GM23248 (cell line): Measurements from ENCODE around the gene TEX51. TPM values are rescaled to one million over a fixed set of nuclear protein-coding genes. Genes with fewer than 3 reads are reported as not detected.

Source experiments
- DNase-seq: peaks from one replicate; pipeline ENCODE4 v3.0.0-alpha.2; 2015
- H2AFZ ChIP-seq: fragments of 200-600 bp; sonication (generic); 2 replicates; pipeline ENCODE4 v1.6.1; 2016; ENCODE audit warnings: antibody characterized with exemption
- H3F3A ChIP-seq: fragments of 200-600 bp; sonication (generic); 2 replicates; pipeline ENCODE4 v1.6.1; 2016; ENCODE audit warnings: mild to moderate bottlenecking, antibody characterized with exemption, mixed run types; ENCODE audit not compliant: insufficient read depth
- H3K27ac ChIP-seq: fragments of 200-600 bp; sonication (generic); 2 replicates; pipeline ENCODE4 v1.5.1; 2016; ENCODE audit warnings: mild to moderate bottlenecking
- H3K27me3 ChIP-seq: fragments of 200-600 bp; sonication (generic); replicated peaks from 2 replicates; pipeline ENCODE4 v1.6.1; 2016; ENCODE audit warnings: mild to moderate bottlenecking; ENCODE audit not compliant: insufficient read depth
- H3K36me3 ChIP-seq: fragments of 200-600 bp; sonication (generic); 2 replicates; pipeline ENCODE4 v1.6.1; 2016; ENCODE audit warnings: low read depth, mild to moderate bottlenecking
- H3K4me1 ChIP-seq: fragments of 200-600 bp; sonication (generic); 2 replicates; pipeline ENCODE4 v1.6.1; 2016; ENCODE audit warnings: mild to moderate bottlenecking; ENCODE audit not compliant: insufficient read depth
- H3K4me2 ChIP-seq: fragments of 200-600 bp; sonication (generic); one replicate; pipeline ENCODE4 v1.6.1; 2016; ENCODE audit warnings: mild to moderate bottlenecking; ENCODE audit not compliant: unreplicated experiment
- H3K4me3 ChIP-seq: fragments of 200-600 bp; sonication (generic); 2 replicates; pipeline ENCODE4 v1.5.1; 2016; ENCODE audit warnings: mild to moderate bottlenecking
- H3K79me2 ChIP-seq: fragments of 200-600 bp; sonication (generic); 2 replicates; pipeline ENCODE4 v1.6.1; 2016; ENCODE audit warnings: mild to moderate bottlenecking; ENCODE audit not compliant: insufficient read depth
- H3K9ac ChIP-seq: fragments of 200-600 bp; sonication (generic); 2 replicates; pipeline ENCODE4 v1.6.1; 2016; ENCODE audit warnings: mild to moderate bottlenecking
- H3K9me2 ChIP-seq: fragments of 200-600 bp; sonication (generic); 2 replicates; pipeline ENCODE4 v1.6.1; 2016; ENCODE audit warnings: mixed run types, mild to moderate bottlenecking, moderate library complexity; ENCODE audit not compliant: insufficient read depth
- H3K9me3 ChIP-seq: fragments of 200-600 bp; sonication (generic); one replicate; pipeline ENCODE4 v1.6.1; 2017; ENCODE audit warnings: low read depth
- H4K20me1 ChIP-seq: fragments of 200-600 bp; sonication (generic); 2 replicates; pipeline ENCODE4 v1.6.0; 2016; ENCODE audit not compliant: insufficient read depth
- EZH2 ChIP-seq: fragments of 200-600 bp; sonication (generic); IDR thresholded peaks from 2 replicates; pipeline ENCODE4 v1.6.1; 2018; ENCODE audit warnings: antibody characterized with exemption, mild to moderate bottlenecking; ENCODE audit not compliant: insufficient read depth, poor library complexity, severe bottlenecking
- EZH2phosphoT487 ChIP-seq: fragments of 200-600 bp; sonication (generic); IDR thresholded peaks from 2 replicates; pipeline ENCODE4 v1.6.1; 2018; ENCODE audit warnings: antibody characterized with exemption, moderate library complexity, mild to moderate bottlenecking, low read depth; ENCODE audit not compliant: insufficient read depth
- WGBS, 2 experiments: methylation state at CpG; one replicate each; pipeline ENCODE4 v1.1.6; 2015 to 2017; ENCODE audit warnings: low lambda C conversion rate in 2 of 2, low coverage in 1 of 2; ENCODE audit errors: missing lambda C conversion rate in 2 of 2; 5-methylcytosine and 5-hydroxymethylcytosine counted together
- in situ Hi-C: fragments of 300-500 bp; cut with MboI; formaldehyde crosslinking; loops from 2 replicates; pipeline ENCODE4 v1.15.0; 2020
- polyA plus RNA-seq: library from polyadenylated mRNA; unstranded; fragments of >200 nt; fragmentation: Nextera tagmentation; extraction: Ambion mirVana; gene quantifications from 2 replicates; pipeline ENCODE4 v1.2.1, GENCODE V29; 2016
- total RNA-seq: library from RNA; depleted of rRNA; stranded (reverse); fragments of >200 nt; shearing (Covaris generic); gene quantifications from 2 replicates; pipeline ENCODE4 v1.2.3, GENCODE V29; 2014

Gene TEX51
- total and polyA plus RNA-seq, 2 experiments from 2014 or later: not detected

- no peak overlapping the region for H3K27ac ChIP-seq
- in situ Hi-C loops: no loop called here
- H3F3A ChIP-seq: no peaks in the 10 kb centered on the region
- no peaks in the 10 kb centered on the region for H3K79me2 ChIP-seq
- H3K9me3 ChIP-seq: no peaks in the 10 kb centered on the region
- no peaks in the 10 kb centered on the region for H3K4me1 ChIP-seq
- no peak overlapping the region for H3K9ac ChIP-seq
- no peaks in the 10 kb centered on the region for H3K36me3 ChIP-seq
- no peaks in the 10 kb centered on the region for H3K9me2 ChIP-seq
- DNase-seq: no peak
- TF ChIP-seq EZH2: no peak
- no peak for TF ChIP-seq EZH2phosphoT487
- no peaks in the 10 kb centered on the region for H3K27me3 ChIP-seq
- WGBS, 2 experiments: 24 to 25% methylated on average over 4 of the region's 4 CpGs
- no peaks in the 10 kb centered on the region for H4K20me1 ChIP-seq
- H3K4me3 ChIP-seq: no peak overlapping the region
- H3K4me2 ChIP-seq: no peak overlapping the region
- no peak overlapping the region for H2AFZ ChIP-seq
Observed at GRCh38 chr2:126876631-126877030, 22.1 kb upstream of the TEX51 start.

- Histone ChIP-seq H2AFZ (no peak overlapping the region), H3K36me3 (no peaks in the 10 kb centered on the region), H3K79me2 (no peaks in the 10 kb centered on the region), H3K27ac (no peak overlapping the region), H4K20me1 (no peaks in the 10 kb centered on the region), H3F3A (no peaks in the 10 kb centered on the region), H3K4me3 (no peak overlapping the region), H3K9me2 (no peaks in the 10 kb centered on the region), H3K27me3 (no peaks in the 10 kb centered on the region), H3K9me3 (no peaks in the 10 kb centered on the region), H3K4me1 (no peaks in the 10 kb centered on the region), H3K9ac (no peak overlapping the region), H3K4me2 (no peak overlapping the region)
- in situ Hi-C loops: no loop called here
- WGBS, 2 experiments: 46 to 64% methylated on average over 5 of the region's 5 CpGs
- TF ChIP-seq EZH2phosphoT487: no peak
- no peak for DNase-seq
Observed at GRCh38 chr2:126877041-126877440, 21.6 kb upstream of the TEX51 start.

GRCh38 chr2:126877861-126878565, 20.7 kb upstream of the TEX51 start:
- no peaks in the 10 kb centered on the region for H3K4me1 ChIP-seq
- no peak for TF ChIP-seq EZH2
- no peak for TF ChIP-seq EZH2phosphoT487
- H3K79me2 ChIP-seq: no peaks in the 10 kb centered on the region
- 64 to 66% methylated on average over 25 of the region's 25 CpGs for WGBS, 2 experiments
- H3K4me2 ChIP-seq: no peak overlapping the region
- H3K9ac ChIP-seq: no peak overlapping the region
- no peak overlapping the region for H3K4me3 ChIP-seq
- in situ Hi-C loops: no loop called here
- no peaks in the 10 kb centered on the region for H3K9me3 ChIP-seq
- no peaks in the 10 kb centered on the region for H4K20me1 ChIP-seq
- H3K27me3 ChIP-seq: no peaks in the 10 kb centered on the region
- DNase-seq: no peak
- no peak overlapping the region for H3K27ac ChIP-seq
- H2AFZ ChIP-seq: no peak overlapping the region
- H3F3A ChIP-seq: no peaks in the 10 kb centered on the region
- no peaks in the 10 kb centered on the region for H3K9me2 ChIP-seq
- H3K36me3 ChIP-seq: no peaks in the 10 kb centered on the region

- Histone ChIP-seq H3K9me3 (no peaks in the 10 kb centered on the region), H3K27ac (no peak overlapping the region), H4K20me1 (no peaks in the 10 kb centered on the region), H3K79me2 (no peaks in the 10 kb centered on the region), H3F3A (no peaks in the 10 kb centered on the region), H3K4me2 (no peak overlapping the region), H3K36me3 (no peaks in the 10 kb centered on the region), H3K4me1 (no peaks in the 10 kb centered on the region), H2AFZ (no peak overlapping the region), H3K4me3 (no peak overlapping the region), H3K27me3 (no peaks in the 10 kb centered on the region), H3K9me2 (no peaks in the 10 kb centered on the region), H3K9ac (no peak overlapping the region)
- in situ Hi-C loops: no loop called here
- DNase-seq: no peak
- TF ChIP-seq EZH2 (no peak), EZH2phosphoT487 (no peak)
- WGBS, 2 experiments: 34 to 35% methylated on average over 7 of the region's 7 CpGs
Observed at GRCh38 chr2:126878601-126879000, 20.1 kb upstream of the TEX51 start.
